HG03066 (cell line): ENCODE measurements around the gene PNMA1.

ENCODE experiments used
- ATAC-seq: cut with Tn5 transposase; IDR thresholded peaks from one replicate; pipeline ENCODE4 v1.9.1; 2021; ENCODE audit warnings: low read depth; ENCODE audit not compliant: unreplicated experiment

The PNMA1 gene

GRCh38 chr14:73751157-73751691 lies 37.0 kb upstream of the PNMA1 start:
- ATAC-seq, result no peak

GRCh38 chr14:73750531-73750901 lies 36.3 kb upstream of the PNMA1 start:
- no peak for ATAC-seq

GRCh38 chr14:73749706-73750530 lies 35.7 kb upstream of the PNMA1 start:
- ATAC-seq, result no peak

GRCh38 chr14:73748858-73749357 lies 34.7 kb upstream of the PNMA1 start:
- no peak for ATAC-seq

- no peak for ATAC-seq
Measured at GRCh38 chr14:73747379-73748211, 33.4 kb upstream of the PNMA1 start.

GRCh38 chr14:73746520-73747378 lies 32.6 kb upstream of the PNMA1 start:
- ATAC-seq, result no peak

GRCh38 chr14:73745571-73746519 lies 31.7 kb upstream of the PNMA1 start:
- no peak for ATAC-seq

- ATAC-seq, result no peak
Measured at GRCh38 chr14:73744874-73745529, 30.8 kb upstream of the PNMA1 start.

- ATAC-seq, result no peak
Measured at GRCh38 chr14:73744175-73744867, 30.1 kb upstream of the PNMA1 start.

GRCh38 chr14:73743431-73743931 lies 29.3 kb upstream of the PNMA1 start:
- ATAC-seq, result peak; percentile 49

- no peak for ATAC-seq
Measured at GRCh38 chr14:73742520-73743238, 28.5 kb upstream of the PNMA1 start.

- no peak for ATAC-seq
Measured at GRCh38 chr14:73741876-73742519, 27.8 kb upstream of the PNMA1 start.

GRCh38 chr14:73741386-73741875 lies 27.2 kb upstream of the PNMA1 start:
- ATAC-seq, result no peak

- no peak for ATAC-seq
Measured at GRCh38 chr14:73740618-73741326, 26.6 kb upstream of the PNMA1 start.

GRCh38 chr14:73739899-73740617 lies 25.9 kb upstream of the PNMA1 start:
- ATAC-seq, result no peak
